CD4-positive, alpha-beta T cell (primary cell): ENCODE measurements around the gene SCARB1. TPM values are rescaled to one million over a fixed set of nuclear protein-coding genes. Genes with fewer than 3 reads are reported as not detected.

ENCODE experiments used
- ATAC-seq: fragments of 200-7000 bp; cut with Tn5 transposase; one replicate; pipeline ENCODE4 v1.10.0; 2022; ENCODE audit warnings: mild to moderate bottlenecking; ENCODE audit not compliant: poor library complexity
- CTCF ChIA-PET: fragments of 350-600 bp; sonication (Branson Sonifier 250); formaldehyde crosslinking; loops from one replicate; lab custom pipeline; 2021; ENCODE audit warnings: antibody characterized with exemption, inconsistent platforms; lab: Charles Lee
- POLR2A ChIA-PET: fragments of 350-600 bp; sonication (Branson Sonifier 250); formaldehyde crosslinking; loops from one replicate; lab custom pipeline; 2021; ENCODE audit warnings: antibody characterized with exemption, inconsistent platforms; lab: Charles Lee
- DNase-seq, 14 experiments: peaks; one replicate each; pipeline ENCODE4 v3.0.0-alpha.2; 2013 to 2020; ENCODE audit warnings: mixed read lengths in 2 of 14
- H3K27ac ChIP-seq, 2 donors: one replicate each; pipeline versions ENCODE4 v1.5.1 to v1.7.0; 2013; ENCODE audit warnings: low read length in 2 of 2, low read depth in 1 of 2, mild to moderate bottlenecking in 1 of 2
- H3K27me3 ChIP-seq, 2 experiments: 1 replicate in 1 of 2; 2 replicates in 1 of 2; pipeline versions ENCODE4 v1.6.1 to v1.7.0; 2013; ENCODE audit warnings: low read length in 2 of 2, control low read depth in 1 of 2, mild to moderate bottlenecking in 1 of 2, moderate library complexity in 1 of 2; ENCODE audit not compliant: insufficient read depth in 2 of 2, control insufficient read depth in 1 of 2
- H3K36me3 ChIP-seq: one replicate; pipeline ENCODE4 v1.6.1; 2013; ENCODE audit warnings: low read length, control low read depth; ENCODE audit not compliant: insufficient read depth
- H3K4me1 ChIP-seq: one replicate; pipeline ENCODE4 v1.6.1; 2013; ENCODE audit warnings: low read length, control low read depth; ENCODE audit not compliant: insufficient read depth
- H3K4me3 ChIP-seq: one replicate; pipeline ENCODE4 v1.5.1; 2013; ENCODE audit warnings: mild to moderate bottlenecking, low read length, moderate library complexity
- H3K9me3 ChIP-seq, 2 experiments: 1 replicate in 1 of 2; 2 replicates in 1 of 2; pipeline versions ENCODE4 v1.6.1 to v1.7.0; 2013; ENCODE audit warnings: low read length in 2 of 2, mild to moderate bottlenecking in 2 of 2, control low read depth in 1 of 2, moderate library complexity in 1 of 2; ENCODE audit not compliant: control insufficient read depth in 1 of 2, insufficient read depth in 1 of 2
- H3K27ac Mint-ChIP-seq: one replicate; pipeline ENCODE4 v1.8.0; 2020; ENCODE audit warnings: mixed read lengths
- H3K27me3 Mint-ChIP-seq: one replicate; pipeline ENCODE4 v1.8.0; 2021; ENCODE audit warnings: mixed read lengths
- H3K36me3 Mint-ChIP-seq: one replicate; pipeline ENCODE4 v1.8.0; 2021; ENCODE audit warnings: low read depth, mixed read lengths
- H3K4me1 Mint-ChIP-seq: one replicate; pipeline ENCODE4 v1.8.0; 2021; ENCODE audit warnings: low read depth, mixed read lengths
- H3K4me3 Mint-ChIP-seq: one replicate; pipeline ENCODE4 v1.8.0; 2020; ENCODE audit warnings: mild to moderate bottlenecking, mixed read lengths
- H3K9me3 Mint-ChIP-seq: one replicate; pipeline ENCODE4 v1.8.0; 2020; ENCODE audit warnings: mixed read lengths
- intact Hi-C, 2 experiments: fragments of 100-400 bp; cut with DNase I in 1 of 2; cut with micrococcal nuclease in 1 of 2; formaldehyde crosslinking; loops; one replicate each; pipeline versions ENCODE4 v1.15.1 to v1.9.0; 2023 to 2025; cut with DNase I, micrococcal nuclease
- total RNA-seq, 174 experiments: library from RNA in 2 of 174; stranded (reverse) in 2 of 174; gene quantifications; one replicate each; pipeline ENCODE4 v1.2.3 and lab custom pipeline; 2021 to 2026
- TF ChIP-seq, protein P1 (sequence below): fragments of 200-600 bp; IDR thresholded peaks from one replicate; pipeline ENCODE4 v1.8.0; 2022; ENCODE audit warnings: antibody characterized with exemption, mild to moderate bottlenecking

The SCARB1 gene
- total RNA-seq, 2 experiments from 2014 or later = 2.3 to 3.7 TPM

DNA sequence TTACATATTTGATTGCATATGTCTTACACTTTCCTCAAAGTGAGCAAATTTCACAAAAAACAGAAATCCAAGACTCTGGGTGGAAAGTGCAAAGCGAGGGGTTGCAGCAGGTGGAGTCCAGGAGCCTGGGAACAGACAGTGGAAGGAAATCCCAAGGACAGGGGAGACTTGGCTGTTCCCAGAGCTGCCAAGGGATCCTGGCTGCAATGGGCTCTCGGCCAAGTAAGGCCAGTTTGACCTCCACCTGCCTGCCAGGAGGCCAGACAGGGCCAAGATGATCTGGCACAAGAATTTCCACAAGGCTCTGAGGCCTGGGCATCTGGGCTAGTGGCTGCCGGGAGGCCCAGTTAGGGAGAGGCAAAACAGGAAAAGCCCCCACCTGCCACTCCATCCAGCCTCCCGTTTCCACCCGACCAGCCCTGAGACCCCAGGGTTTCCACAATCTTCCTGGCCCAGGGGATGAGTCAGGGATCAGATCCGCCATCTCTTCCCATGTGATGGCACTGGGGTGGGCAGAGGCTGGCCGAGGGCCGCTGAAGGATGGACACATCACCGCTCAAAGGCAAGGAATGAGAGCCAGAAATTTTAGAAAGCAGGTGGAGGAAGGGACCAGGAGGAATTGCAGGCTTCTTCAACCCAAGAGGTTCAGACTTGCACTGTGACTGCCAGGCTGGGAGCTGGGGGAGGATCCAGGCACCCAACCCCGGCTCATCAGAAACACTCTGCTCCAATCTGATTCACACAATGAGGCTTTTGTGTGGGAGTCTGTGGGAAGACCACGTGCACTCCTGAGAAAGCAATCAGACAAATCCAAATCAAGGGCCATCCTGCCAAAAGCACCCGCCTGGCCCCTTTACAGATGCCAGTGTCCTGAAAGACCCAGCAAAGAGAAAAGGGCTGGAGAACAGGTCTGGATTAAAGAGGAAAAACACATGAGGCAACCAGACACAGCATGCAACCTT lies 16.3 kb downstream of the SCARB1 start:
- Histone ChIP-seq H3K4me1 (peaks cover 5% of the 10 kb centered on the region), H3K27ac (no peak overlapping the region), H3K36me3 (no peaks in the 10 kb centered on the region), H3K9me3 (no peaks in the 10 kb centered on the region), H3K27me3 (no peaks in the 10 kb centered on the region), H3K4me3 (no peak overlapping the region)
- Mint-ChIP-seq H3K36me3 (no peaks in the 10 kb centered on the region), H3K4me1 (no peaks in the 10 kb centered on the region), H3K27me3 (no peaks in the 10 kb centered on the region), H3K9me3 (no peaks in the 10 kb centered on the region), H3K27ac (no peak overlapping the region), H3K4me3 (no peak overlapping the region)
- POLR2A ChIA-PET = no interaction called here
- TF ChIP-seq, protein P1, sequence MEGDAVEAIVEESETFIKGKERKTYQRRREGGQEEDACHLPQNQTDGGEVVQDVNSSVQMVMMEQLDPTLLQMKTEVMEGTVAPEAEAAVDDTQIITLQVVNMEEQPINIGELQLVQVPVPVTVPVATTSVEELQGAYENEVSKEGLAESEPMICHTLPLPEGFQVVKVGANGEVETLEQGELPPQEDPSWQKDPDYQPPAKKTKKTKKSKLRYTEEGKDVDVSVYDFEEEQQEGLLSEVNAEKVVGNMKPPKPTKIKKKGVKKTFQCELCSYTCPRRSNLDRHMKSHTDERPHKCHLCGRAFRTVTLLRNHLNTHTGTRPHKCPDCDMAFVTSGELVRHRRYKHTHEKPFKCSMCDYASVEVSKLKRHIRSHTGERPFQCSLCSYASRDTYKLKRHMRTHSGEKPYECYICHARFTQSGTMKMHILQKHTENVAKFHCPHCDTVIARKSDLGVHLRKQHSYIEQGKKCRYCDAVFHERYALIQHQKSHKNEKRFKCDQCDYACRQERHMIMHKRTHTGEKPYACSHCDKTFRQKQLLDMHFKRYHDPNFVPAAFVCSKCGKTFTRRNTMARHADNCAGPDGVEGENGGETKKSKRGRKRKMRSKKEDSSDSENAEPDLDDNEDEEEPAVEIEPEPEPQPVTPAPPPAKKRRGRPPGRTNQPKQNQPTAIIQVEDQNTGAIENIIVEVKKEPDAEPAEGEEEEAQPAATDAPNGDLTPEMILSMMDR = no peak
- DNase-seq = no peak
- intact Hi-C loops = no loop called here
- CTCF ChIA-PET = no interaction called here
- ATAC-seq = no peak

DNA sequence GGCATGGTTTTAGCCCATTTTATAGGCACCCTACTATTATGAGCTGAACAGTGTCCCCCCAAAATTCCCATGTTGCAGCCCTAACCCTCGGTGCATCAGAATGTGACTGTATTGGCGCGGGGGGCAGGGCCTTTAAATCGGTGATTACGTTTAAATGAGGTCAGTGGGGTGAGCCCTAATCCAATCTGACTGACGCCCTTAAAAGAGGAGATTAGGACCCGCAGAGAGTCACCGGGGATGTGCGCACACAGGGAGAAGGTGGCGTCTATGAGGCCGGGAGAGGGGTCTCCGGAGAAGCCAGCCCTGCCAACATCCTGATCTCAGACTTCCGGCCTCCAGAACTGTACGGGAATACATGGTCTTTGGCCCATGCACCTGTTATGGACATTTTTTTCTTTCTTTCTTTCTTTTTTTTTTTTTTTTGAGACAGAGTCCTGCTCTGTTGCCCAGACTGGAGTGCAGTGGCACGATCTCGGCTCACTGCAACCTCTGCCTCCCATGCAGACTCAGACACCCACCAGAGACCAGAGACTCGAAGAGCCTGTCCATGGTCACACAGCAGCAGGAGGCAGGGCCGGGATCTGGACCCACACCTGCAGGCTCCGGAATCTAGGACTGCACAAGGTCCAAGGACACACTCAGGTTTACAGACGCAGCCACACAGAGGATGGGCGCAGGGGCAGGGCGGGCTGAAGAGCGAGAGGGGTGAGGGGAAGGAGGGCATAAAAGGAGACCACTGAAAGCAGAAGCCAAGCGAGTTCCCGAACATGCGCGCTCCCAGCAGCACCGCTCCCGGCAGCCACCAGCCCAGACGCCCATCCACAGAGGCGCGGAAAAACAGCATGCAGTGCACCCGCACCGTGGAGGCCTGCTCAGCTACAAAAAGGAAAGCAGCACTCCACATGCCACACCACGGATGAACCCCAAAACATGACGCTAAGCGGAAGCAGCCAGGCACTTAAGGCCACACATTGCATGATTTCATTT lies 19.0 kb downstream of the SCARB1 start:
- DNase-seq (no peak), ATAC-seq (no peak)
- Histone ChIP-seq H3K27me3 (no peaks in the 10 kb centered on the region), H3K9me3 (no peaks in the 10 kb centered on the region), H3K4me3 (no peak overlapping the region), H3K27ac (no peak overlapping the region), H3K36me3 (no peaks in the 10 kb centered on the region), H3K4me1 (no peaks in the 10 kb centered on the region)
- no peaks in the 10 kb centered on the region for H3K9me3 Mint-ChIP-seq
- H3K36me3 Mint-ChIP-seq = no peaks in the 10 kb centered on the region
- no peaks in the 10 kb centered on the region for H3K27me3 Mint-ChIP-seq
- no peaks in the 10 kb centered on the region for H3K4me1 Mint-ChIP-seq
- H3K27ac Mint-ChIP-seq = no peak overlapping the region
- TF ChIP-seq, protein P1 = no peak
- POLR2A ChIA-PET = no interaction called here
- CTCF ChIA-PET = no interaction called here
- intact Hi-C loops = no loop called here
- H3K4me3 Mint-ChIP-seq = no peak overlapping the region

DNA sequence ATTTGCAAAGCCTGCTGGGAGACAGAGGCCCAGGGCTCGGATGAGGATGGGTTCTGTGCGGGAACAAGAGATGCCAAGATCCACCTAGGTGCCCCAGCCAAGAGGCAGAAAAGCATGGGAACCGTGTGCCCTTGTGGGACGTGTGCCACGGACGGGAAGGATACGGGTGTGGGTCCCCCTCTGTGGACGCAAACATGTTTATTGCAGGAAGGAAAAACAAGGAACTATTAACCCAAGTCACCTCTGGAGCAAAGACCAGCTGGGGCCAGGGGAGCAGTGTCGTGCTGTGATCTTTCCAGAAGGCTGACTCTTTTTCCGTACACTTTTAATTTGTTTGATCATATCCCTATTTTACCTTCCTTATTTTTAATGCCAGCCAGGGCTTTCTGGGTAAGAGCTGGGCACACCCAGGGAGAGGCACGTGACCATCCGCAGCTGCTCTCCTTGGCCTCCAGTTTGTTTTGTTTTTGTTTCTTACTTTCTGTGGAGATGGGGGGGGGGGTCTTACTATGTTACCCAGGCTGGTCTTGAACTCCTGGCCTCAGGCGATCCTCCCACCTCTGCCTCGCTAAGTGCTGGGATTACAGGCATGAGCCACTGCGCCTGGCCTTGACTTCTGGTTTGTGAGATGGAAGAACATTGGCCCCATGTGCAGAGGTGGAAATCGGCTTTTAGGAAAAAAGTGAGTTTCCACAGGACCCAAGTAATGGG lies 20.7 kb downstream of the SCARB1 start:
- Histone ChIP-seq H3K27me3 (no peaks in the 10 kb centered on the region), H3K27ac (no peak overlapping the region), H3K4me1 (no peaks in the 10 kb centered on the region), H3K4me3 (no peak overlapping the region), H3K9me3 (no peaks in the 10 kb centered on the region), H3K36me3 (no peaks in the 10 kb centered on the region)
- Mint-ChIP-seq H3K4me1 (no peaks in the 10 kb centered on the region), H3K9me3 (no peaks in the 10 kb centered on the region), H3K36me3 (no peaks in the 10 kb centered on the region), H3K27ac (no peak overlapping the region), H3K27me3 (no peaks in the 10 kb centered on the region), H3K4me3 (no peak overlapping the region)
- TF ChIP-seq, protein P1 = no peak
- CTCF ChIA-PET = no interaction called here
- POLR2A ChIA-PET = no interaction called here
- intact Hi-C loops = no loop called here
- no peak for ATAC-seq
- DNase-seq = no peak
